Activated CD4-positive, alpha-beta T cell treated with anti-CD3 and anti-CD28 coated beads, Interleukin-2, amount 10 ng/mL, durations not matched to agents 24 days and 14 days (primary cell): ENCODE data around the gene C18orf32. TPM values are rescaled to one million over a fixed set of nuclear protein-coding genes. Genes with fewer than 3 reads are reported as not detected.
"Not testable (repeated sequence)": the region's sequence is repeated elsewhere in the genome, so short reads cannot be mapped to it uniquely, and the experiment has no call there.

Experiments used
- DNase-seq: peaks from one replicate; pipeline ENCODE4 v3.0.0; 2022
- H3K27ac Mint-ChIP-seq: one replicate; pipeline ENCODE4 v1.8.0; 2022; ENCODE audit warnings: mild to moderate bottlenecking, mixed read lengths
- H3K27me3 Mint-ChIP-seq: one replicate; pipeline ENCODE4 v1.8.0; 2022; ENCODE audit warnings: mixed read lengths
- H3K36me3 Mint-ChIP-seq: one replicate; pipeline ENCODE4 v1.8.0; 2022; ENCODE audit warnings: low read depth, mild to moderate bottlenecking, mixed read lengths
- H3K4me1 Mint-ChIP-seq: one replicate; pipeline ENCODE4 v1.8.0; 2021; ENCODE audit warnings: mixed read lengths
- H3K4me3 Mint-ChIP-seq: one replicate; pipeline ENCODE4 v1.8.0; 2022; ENCODE audit warnings: mild to moderate bottlenecking, moderate library complexity, mixed read lengths
- H3K9me3 Mint-ChIP-seq: one replicate; pipeline ENCODE4 v1.8.0; 2021; ENCODE audit warnings: mixed read lengths
- intact Hi-C: fragments of 100-400 bp; cut with micrococcal nuclease; formaldehyde crosslinking; loops from one replicate; pipeline ENCODE4 v1.15.1; 2023
- total RNA-seq: library from RNA; stranded (reverse); gene quantifications from 2 replicates; pipeline ENCODE4 v1.2.3, GENCODE V29; 2022

Gene C18orf32
- 20.4 and 26.1 TPM in 2 replicates for total RNA-seq

DNA sequence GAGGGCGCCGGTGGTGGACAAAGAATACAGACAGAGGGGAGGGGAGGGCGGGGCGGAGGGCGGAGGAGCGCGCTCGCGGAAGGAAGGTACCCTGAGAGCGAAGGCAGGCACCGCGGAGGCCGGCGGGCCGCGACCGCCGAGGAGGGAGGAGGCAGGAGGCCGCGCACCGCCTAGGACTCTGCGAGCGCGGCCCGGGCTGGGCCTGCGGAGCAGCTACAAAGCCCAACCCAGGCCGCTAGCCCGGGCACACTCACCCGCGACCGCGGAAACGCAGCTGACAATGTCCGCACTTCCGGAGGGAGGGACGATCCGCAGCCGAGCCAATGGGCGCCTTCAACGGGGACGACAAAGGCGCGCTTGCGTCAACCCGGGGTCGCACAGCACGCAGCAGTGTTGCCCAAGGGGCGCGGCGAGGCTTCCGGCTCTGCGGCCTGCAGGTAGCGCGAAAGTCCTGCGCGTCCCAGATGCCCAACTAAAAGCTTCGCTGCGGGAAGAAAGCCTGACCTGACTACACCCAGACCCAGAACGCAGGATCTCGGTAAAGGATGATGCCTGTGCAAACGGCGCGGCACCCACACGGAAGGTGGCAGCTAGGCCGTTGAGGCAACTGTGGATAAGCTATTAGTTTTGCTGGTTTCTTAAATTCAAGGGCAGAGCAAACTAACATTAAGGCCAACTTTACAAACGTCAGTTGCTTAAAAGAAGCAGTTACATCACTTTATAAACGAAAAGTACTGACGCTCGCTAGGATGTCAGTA is at the start of gene C18orf32:
TSS of gene C18orf32 (minus strand) at position 282 of the 758 bp plus-strand sequence. CDS start 3,486 bp downstream, outside the sequence.
- intact Hi-C loops = loop anchor here (1.0 to 10.0 kb wide), 3 partner anchors 27 to 800 kb away; partner anchors contain the start of genes CXXC1 and DYM
- DNase-seq = peak; percentile 98
- Mint-ChIP-seq H3K36me3 (peaks cover 70% of the 10 kb centered on the region), H3K27me3 (no peaks in the 10 kb centered on the region), H3K9me3 (no peaks in the 10 kb centered on the region), H3K4me3 (peak within 1 kb of the TSS; percentile 89), H3K27ac (peak within 1 kb of the TSS; percentile 94), H3K4me1 (peaks cover 42% of the 10 kb centered on the region)

- Mint-ChIP-seq H3K36me3 (no peaks in the 10 kb centered on the region), H3K4me1 (no peaks in the 10 kb centered on the region), H3K4me3 (no peak overlapping the region), H3K27me3 (peaks cover 17% of the 10 kb centered on the region), H3K9me3 (no peaks in the 10 kb centered on the region), H3K27ac (no peak overlapping the region)
- intact Hi-C loops = no loop called here
- DNase-seq = no peak
Observed at GRCh38 chr18:49534846-49535601, 48.0 kb upstream of the C18orf32 start.

- DNase-seq = no peak
- no peaks in the 10 kb centered on the region for H3K36me3 Mint-ChIP-seq
- peaks cover 18% of the 10 kb centered on the region for H3K27me3 Mint-ChIP-seq
- H3K4me3 Mint-ChIP-seq = no peak overlapping the region
- intact Hi-C loops = no loop called here
- no peaks in the 10 kb centered on the region for H3K4me1 Mint-ChIP-seq
- no peak overlapping the region for H3K27ac Mint-ChIP-seq
- H3K9me3 Mint-ChIP-seq = no peaks in the 10 kb centered on the region
Observed at GRCh38 chr18:49531678-49532153, 44.7 kb upstream of the C18orf32 start.

DNA sequence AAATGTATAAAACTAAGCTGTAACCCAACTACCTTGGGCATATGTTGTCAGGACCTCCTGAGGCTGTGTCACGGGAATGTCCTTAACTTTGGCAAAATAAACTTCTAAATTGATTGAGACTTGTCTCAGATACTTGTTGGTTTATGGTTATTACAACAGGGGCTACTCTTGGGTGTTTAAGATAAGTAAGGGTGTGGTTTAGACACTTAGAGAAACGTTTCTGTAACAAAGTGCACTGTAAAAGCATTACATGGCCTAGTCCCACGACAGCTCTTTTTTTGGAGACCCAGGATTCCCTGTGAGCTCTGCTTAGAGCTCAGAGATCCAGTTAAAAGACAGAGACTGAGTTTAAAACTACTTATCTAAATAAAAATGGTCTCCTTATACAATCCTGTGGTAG is 42.6 kb upstream of the C18orf32 start:
- Mint-ChIP-seq H3K27ac (no peak overlapping the region), H3K27me3 (peaks cover 6% of the 10 kb centered on the region), H3K36me3 (no peaks in the 10 kb centered on the region)

GRCh38 chr18:49527631-49528327 is 40.7 kb upstream of the C18orf32 start:
- intact Hi-C loops = no loop called here
- DNase-seq = no peak
- Mint-ChIP-seq H3K4me1 (no peaks in the 10 kb centered on the region), H3K4me3 (no peak overlapping the region), H3K9me3 (no peaks in the 10 kb centered on the region), H3K27me3 (peaks cover 7% of the 10 kb centered on the region), H3K27ac (no peak overlapping the region), H3K36me3 (no peaks in the 10 kb centered on the region)

More for the DNA sequence above, 42.6 kb upstream of the C18orf32 start:
- Mint-ChIP-seq H3K9me3 (no peaks in the 10 kb centered on the region), H3K4me1 (no peaks in the 10 kb centered on the region), H3K4me3 (no peak overlapping the region)
- intact Hi-C loops = no loop called here
- no peak for DNase-seq

DNA sequence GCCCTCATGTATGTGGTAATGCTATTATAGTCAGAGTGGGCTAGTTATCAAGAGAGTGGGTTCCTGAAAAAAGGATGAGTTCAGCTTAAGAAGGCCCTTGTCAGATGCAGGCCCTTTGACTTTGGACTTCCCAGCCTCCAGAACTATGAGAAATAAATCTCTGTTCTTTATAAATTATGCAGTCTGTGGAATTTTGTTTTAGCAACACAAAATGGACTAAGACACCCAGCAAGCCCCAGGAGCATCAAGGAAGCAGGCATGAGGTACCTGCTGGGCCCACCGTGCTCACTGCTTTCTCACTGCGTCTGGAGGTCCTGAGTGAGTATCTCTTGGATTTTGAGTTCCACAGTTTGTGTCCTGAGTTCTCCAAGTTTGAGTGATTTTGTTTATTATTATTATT is 38.9 kb upstream of the C18orf32 start:
- no peaks in the 10 kb centered on the region for H3K9me3 Mint-ChIP-seq
- intact Hi-C loops = no loop called here
- H3K4me3 Mint-ChIP-seq = no peak overlapping the region
- H3K36me3 Mint-ChIP-seq = no peaks in the 10 kb centered on the region
- no peaks in the 10 kb centered on the region for H3K4me1 Mint-ChIP-seq
- H3K27me3 Mint-ChIP-seq = peaks cover 8% of the 10 kb centered on the region
- DNase-seq = no peak
- H3K27ac Mint-ChIP-seq = no peak overlapping the region

DNA sequence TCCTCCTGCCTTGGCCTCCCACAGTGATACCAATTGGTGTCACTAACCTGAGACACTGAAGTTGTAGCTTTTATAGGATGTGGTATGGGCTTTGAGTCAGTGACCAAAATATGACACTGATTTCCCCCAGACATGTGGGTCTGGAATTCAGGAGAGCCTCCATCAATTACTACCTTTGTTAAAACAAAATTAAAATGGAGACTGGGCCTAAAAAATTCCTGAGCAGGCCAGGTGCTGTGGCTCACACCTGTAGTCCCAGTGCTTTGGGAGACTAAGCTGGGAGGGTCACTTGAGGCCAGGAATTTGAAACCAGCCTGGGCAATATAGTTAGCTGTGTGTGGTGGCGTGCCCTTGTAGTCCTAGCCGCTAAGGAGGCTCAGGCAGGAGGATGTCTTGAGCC is 37.9 kb upstream of the C18orf32 start:
- H3K27me3 Mint-ChIP-seq = peaks cover 10% of the 10 kb centered on the region
- DNase-seq = no peak
- H3K4me1 Mint-ChIP-seq = no peaks in the 10 kb centered on the region
- H3K9me3 Mint-ChIP-seq = no peaks in the 10 kb centered on the region
- no peak overlapping the region for H3K4me3 Mint-ChIP-seq
- H3K27ac Mint-ChIP-seq = no peak overlapping the region
- no peaks in the 10 kb centered on the region for H3K36me3 Mint-ChIP-seq
- intact Hi-C loops = no loop called here

- DNase-seq = no peak
- Mint-ChIP-seq H3K4me1 (no peaks in the 10 kb centered on the region), H3K27me3 (peaks cover 8% of the 10 kb centered on the region), H3K4me3 (no peak overlapping the region), H3K27ac (no peak overlapping the region), H3K36me3 (no peaks in the 10 kb centered on the region), H3K9me3 (no peaks in the 10 kb centered on the region)
- intact Hi-C loops = no loop called here
Observed at GRCh38 chr18:49524349-49524748, 37.3 kb upstream of the C18orf32 start.

DNA sequence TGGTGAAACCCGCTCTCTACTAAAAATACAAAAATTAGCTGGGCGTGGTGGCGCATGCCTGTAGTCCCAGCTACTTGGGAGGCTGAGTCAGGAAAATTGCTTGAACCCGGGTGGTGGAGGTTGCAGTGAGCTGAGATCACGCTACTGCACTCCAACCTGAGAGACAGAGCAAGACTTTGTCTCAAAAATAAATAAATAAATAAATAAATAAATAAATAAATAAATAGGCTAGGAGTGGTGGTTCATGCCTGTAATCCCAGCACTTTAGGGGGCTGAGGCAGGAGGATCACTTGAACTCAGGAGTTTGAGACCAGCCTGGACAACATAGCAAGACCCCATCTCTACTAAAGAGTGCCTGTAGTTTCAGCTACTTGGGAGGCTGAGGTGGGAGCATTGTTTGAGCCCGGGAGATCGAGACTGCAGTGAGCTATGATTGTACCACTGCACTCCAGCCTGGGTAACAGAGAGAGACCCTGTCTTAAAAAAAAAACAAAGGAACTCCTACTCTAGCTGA is 36.6 kb upstream of the C18orf32 start:
- H3K27ac Mint-ChIP-seq, H3K27me3 Mint-ChIP-seq, intact Hi-C loops, H3K4me1 Mint-ChIP-seq, DNase-seq, H3K4me3 Mint-ChIP-seq, H3K36me3 Mint-ChIP-seq, H3K9me3 Mint-ChIP-seq: not testable (repeated sequence)

DNA sequence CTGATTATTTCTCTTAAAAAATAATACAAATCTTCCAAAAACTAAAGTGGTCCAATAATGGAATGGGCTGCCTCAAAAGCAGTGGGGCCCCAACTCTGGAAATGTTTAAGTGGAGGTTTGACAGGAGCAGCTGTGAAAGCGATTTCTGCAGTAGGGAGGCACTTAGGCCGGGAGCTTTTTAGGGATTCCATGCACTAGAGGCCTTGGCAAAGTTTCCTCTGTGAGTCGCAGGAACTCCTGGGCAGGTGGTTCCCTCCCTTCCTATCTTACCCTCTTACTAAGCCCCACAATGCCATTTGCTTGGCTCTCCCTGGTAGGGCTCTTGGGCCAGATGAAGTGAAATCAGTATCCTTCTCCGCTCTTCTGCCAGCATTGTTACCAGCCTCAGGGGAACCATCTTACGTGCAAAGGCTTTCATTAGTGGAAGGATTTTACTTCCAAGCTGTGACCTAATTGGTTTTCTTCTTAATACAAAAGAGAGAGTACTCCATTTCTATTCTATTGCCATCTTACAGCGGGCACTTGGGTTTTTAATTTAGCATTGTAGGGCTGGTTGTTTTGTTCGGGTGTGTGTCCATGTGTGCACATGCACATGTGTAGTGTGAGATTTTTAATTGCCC is 34.3 kb upstream of the C18orf32 start:
- H3K9me3 Mint-ChIP-seq = no peaks in the 10 kb centered on the region
- DNase-seq = no peak
- H3K27ac Mint-ChIP-seq = no peak overlapping the region
- H3K36me3 Mint-ChIP-seq = no peaks in the 10 kb centered on the region
- H3K27me3 Mint-ChIP-seq = peaks cover 9% of the 10 kb centered on the region
- H3K4me3 Mint-ChIP-seq = no peak overlapping the region
- no peaks in the 10 kb centered on the region for H3K4me1 Mint-ChIP-seq
- intact Hi-C loops = no loop called here

DNA sequence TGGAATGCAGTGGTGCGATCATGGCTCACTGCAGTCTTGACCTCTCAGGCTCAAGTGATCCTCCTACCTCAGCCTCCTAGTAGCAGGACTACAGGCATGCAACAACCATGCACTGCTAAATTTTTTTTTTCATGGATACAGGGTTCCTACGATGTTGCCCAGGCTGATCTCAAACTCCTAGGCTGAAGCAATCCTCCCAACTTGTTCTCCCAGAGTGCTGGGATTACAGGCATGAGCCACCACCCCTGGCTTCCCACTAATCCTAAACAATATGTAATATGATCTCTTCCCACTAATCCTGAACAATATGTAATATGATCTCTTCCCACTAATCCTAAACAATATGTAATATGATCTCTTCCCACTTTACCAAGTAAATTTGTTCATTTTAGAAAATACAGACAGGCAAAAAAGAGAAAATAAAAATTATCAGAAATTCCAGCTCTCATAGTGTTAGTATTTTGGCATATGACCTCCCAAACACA is 33.7 kb upstream of the C18orf32 start:
- intact Hi-C loops = no loop called here
- H3K27me3 Mint-ChIP-seq = peaks cover 11% of the 10 kb centered on the region
- no peaks in the 10 kb centered on the region for H3K9me3 Mint-ChIP-seq
- H3K27ac Mint-ChIP-seq = no peak overlapping the region
- no peaks in the 10 kb centered on the region for H3K36me3 Mint-ChIP-seq
- H3K4me1 Mint-ChIP-seq = no peaks in the 10 kb centered on the region
- H3K4me3 Mint-ChIP-seq = no peak overlapping the region
- no peak for DNase-seq

DNA sequence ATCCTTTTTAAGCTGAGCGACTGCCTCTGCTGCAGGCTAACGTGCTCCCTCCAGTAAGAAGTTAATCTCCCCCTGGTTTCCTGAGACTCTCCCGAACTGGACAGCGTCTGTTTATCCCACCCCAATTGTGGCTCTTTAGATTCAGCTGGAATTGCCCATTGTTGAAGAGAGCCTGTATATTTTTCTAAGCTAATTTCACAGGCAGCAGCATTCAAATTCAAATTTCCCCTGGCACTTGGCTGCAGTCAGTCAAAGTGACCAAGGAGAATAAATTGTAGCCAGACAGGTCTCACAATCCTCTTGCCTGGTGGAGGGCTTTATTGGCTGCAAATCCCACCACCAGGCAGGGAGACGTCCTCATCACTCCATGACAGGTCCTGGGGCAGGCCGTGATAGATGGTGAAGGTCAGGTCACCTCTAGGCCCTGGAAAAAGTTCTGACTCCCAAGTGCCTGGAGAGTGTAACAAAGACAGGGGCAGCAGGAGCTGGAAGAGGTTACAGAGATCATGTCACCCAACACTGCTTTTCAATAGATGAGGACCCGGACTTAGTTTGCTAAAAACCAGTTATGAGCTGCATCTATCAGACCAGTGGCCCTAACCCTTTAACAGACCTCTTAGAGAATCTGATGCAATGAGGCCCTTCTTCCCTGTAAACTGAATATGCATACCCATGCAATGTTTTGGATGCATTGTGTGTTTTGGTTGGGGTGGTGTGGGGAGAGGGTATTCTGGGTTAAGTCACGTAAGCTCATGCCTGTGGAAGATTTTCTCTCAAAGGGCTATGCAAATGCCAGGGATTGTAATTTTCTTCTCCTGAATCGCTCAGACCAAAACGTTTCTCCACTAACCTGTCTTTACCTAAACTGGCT is 32.3 kb upstream of the C18orf32 start:
- intact Hi-C loops = loop anchor here (10.0 kb wide), 1 partner anchor 265 kb away; no protein-coding TSS in a partner anchor

More for the DNA sequence above, 32.3 kb upstream of the C18orf32 start:
- Mint-ChIP-seq H3K27ac (no peak overlapping the region), H3K9me3 (no peaks in the 10 kb centered on the region), H3K36me3 (no peaks in the 10 kb centered on the region), H3K4me3 (no peak overlapping the region), H3K27me3 (peaks cover 8% of the 10 kb centered on the region), H3K4me1 (no peaks in the 10 kb centered on the region)
- no peak for DNase-seq
